GM12892 (cell line): ENCODE measurements around the gene STARD7.

ENCODE experiments used
- DNase-seq: peaks from one replicate; pipeline ENCODE4 v3.0.0; 2011; ENCODE audit not compliant: insufficient read length
- FAIRE-seq: peaks from 2 replicates; lab custom pipeline; 2011; peaks lifted over from hg19 to GRCh38; lab: Jason Lieb, UNC
- POLR2A ChIP-seq: IDR thresholded peaks from 2 replicates; pipeline ENCODE4 v1.6.1; 2011; ENCODE audit warnings: low read depth, low read length, control low read depth
- POLR2AphosphoS5 ChIP-seq: IDR thresholded peaks from 2 replicates; pipeline ENCODE4 v1.6.1; 2011; ENCODE audit warnings: low read depth, low read length, control low read depth
- TAF1 ChIP-seq: IDR thresholded peaks from 2 replicates; pipeline ENCODE4 v1.6.1; 2011; ENCODE audit warnings: low read depth, mild to moderate bottlenecking, control low read depth, low read length, borderline replicate concordance

The STARD7 gene

DNA sequence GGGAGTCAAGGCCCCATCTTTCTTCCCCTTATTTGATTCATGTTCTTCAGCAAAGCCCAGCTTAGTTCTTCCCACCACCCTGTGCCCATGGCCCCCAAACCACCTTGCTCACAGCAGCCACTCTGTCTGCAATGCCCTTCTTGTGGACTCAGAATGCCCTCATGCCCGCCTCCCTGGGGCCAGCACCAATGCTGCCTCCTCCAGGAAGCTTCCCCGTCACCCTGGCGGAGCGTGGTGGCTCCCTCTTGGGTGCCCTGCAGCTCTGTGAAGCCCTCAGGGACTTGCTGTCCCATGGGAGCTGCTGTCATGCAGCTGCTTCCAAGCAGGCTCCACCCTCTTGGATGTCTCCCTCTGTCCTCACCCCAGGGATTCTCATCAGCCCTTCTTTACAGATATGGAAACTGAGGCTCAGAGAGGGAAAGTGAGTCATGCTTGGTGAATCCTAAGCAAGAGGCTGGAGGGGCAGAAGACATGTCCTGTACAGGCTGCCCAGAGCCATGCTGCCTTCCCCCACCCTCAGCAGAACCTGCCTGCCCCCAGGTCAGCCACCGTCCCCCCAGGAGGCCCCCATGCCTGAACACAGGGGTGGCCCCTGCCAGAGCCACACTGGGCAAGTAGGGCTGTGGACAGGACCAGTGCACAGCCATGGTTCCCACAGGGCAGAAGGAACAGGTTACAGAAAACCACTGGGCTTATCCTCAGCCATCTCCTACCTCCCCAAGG lies 51.5 kb downstream of the STARD7 start:
- TF ChIP-seq POLR2A = 0 out of 2 replicates have a peak, but pooled peaks have one; percentile 42
- TF ChIP-seq POLR2AphosphoS5 = no peak
- no peak for TF ChIP-seq TAF1
- no peak for DNase-seq
- no peak for FAIRE-seq

DNA sequence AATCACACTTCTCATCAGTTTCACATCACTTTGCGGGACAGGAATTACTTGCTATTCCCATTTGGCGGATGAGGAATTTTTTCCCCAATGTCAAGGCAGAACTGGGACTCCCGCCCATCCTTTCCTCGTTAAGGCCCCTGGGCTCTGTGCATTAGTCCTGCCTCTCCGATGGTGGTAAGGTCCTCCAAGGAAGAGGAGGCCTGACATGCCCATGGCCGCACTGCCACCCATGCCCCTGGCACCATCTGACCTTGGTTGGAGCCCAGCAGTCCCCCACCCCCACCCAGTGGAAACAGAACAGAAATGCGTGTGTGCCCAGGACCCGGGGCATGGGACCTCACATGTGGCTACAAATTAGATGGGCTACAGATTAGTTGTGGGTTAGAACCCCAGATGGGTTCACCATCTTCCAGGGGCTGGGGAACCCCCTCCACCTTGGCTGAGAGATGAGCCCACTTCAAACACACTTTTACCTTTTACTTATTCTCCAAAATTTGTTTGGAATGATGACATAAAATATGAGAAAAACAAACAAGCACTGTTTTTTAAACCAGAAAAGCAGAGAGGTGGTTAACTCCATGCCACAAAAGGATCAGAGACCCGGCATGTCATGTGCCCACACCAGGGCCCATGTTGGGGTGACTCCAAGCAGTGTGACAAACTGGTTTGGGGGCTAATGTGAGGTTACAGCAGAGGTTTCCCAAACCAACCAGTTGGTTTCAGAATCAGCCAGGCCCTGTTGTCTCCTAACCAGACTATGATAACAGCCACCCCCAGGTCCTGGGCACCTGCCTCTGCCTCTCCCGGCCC lies 52.4 kb downstream of the STARD7 start:
- TF ChIP-seq POLR2AphosphoS5 (no peak), POLR2A (no peak)
- FAIRE-seq (peak; percentile 87), DNase-seq (no peak)

DNA sequence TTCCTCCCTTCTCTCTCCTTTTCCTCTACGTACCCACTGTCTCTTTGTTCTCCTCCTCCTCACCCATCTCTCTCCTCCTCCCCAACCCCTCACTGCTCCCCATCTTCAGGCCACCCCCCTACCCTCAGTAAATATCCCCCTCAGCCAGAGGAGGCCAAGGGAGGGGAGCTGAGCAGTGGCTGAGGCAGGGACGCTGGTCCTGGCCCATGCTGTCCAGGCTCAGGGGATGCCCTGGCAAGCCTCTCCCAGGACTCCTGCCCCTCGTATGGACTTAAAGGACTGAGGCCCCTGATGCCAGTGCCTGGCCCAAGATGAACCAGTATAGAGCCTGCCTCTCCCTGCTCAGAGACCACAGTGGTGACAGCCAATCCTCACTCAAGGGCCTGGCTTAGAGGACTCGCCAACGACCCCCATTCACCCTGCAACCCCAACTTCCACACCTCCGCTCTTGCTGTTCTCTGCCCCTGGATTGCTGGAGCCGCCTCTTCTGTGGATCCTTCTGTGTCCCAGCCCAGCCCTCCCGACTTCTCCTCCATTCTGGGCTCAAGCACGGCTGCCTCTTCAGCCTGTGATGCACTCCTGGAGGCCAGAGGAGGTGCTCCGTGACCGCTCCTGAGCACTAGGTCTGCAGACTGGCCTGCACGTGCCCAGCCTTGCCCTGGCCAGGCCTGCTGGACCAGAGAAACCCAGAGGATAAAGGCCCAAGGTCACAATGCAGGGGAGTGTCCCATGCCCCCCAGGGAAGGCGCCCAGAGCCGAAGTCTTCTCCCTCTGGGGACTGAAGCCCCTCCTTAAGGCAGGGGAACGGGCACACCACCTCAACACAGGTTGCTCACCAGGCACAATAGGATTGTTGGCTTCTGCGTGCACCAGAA lies 53.9 kb downstream of the STARD7 start:
- FAIRE-seq = no peak

DNA sequence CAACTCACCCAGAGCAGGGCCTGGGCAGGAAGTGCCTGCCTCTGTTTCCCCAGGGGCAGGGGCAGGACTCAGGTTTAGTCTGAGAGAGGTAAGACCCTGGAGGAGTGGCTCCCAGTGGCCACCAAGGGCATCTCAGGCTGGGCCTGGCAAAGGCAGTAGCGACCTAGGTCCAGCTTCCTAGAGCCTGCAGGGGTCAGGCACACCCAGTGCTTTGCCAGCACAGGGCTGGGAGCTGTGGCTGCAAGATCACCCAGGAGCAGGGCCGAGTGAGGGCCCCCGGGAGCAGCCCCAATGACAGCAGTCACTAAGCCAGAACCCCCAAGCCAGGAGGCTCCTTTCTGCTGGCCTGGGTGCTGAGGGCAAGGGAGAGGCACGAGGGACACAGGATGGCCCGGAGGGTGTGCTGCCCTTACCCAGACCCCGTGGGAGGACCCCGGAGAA lies 54.6 kb downstream of the STARD7 start:
- FAIRE-seq = no peak
- no peak for DNase-seq
- TF ChIP-seq TAF1 = no peak

More for the DNA sequence above, 53.9 kb downstream of the STARD7 start:
- TF ChIP-seq TAF1 = no peak
- no peak for TF ChIP-seq POLR2AphosphoS5
- TF ChIP-seq POLR2A = no peak
- no peak for DNase-seq

DNA sequence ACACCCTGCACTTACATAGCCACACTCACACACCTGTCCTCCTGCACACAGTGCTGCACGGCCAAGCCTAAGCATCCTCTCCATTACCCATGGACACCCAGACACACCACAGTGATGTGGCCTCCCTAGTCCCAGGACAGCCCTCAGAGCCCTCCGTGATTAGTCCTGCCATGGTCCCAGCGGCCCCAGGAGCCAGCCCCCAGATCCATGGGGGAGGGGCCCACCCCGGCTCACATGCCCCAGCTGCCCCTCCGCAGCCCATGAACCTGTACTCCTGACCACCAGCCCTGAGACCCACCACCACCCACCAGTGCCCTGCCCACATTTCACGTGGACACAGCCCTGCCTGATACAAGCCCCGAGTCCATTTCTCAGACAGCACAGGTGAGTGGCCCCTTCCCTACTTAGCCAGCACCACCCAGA lies 55.3 kb downstream of the STARD7 start:
- no peak for DNase-seq
- no peak for FAIRE-seq
- no peak for TF ChIP-seq TAF1
- no peak for TF ChIP-seq POLR2AphosphoS5
- TF ChIP-seq POLR2A = no peak

GRCh38 chr2:96152304-96153161 lies 56.1 kb downstream of the STARD7 start:
- DNase-seq (no peak), FAIRE-seq (no peak)
- TF ChIP-seq POLR2AphosphoS5 (no peak), POLR2A (no peak), TAF1 (no peak)

- DNase-seq (no peak), FAIRE-seq (no peak)
- TF ChIP-seq POLR2A = no peak
- TF ChIP-seq POLR2AphosphoS5 = no peak
- TF ChIP-seq TAF1 = no peak
Observed at GRCh38 chr2:96151595-96152303, 56.9 kb downstream of the STARD7 start.

- TF ChIP-seq POLR2A (no peak), TAF1 (no peak), POLR2AphosphoS5 (no peak)
- no peak for FAIRE-seq
Observed at GRCh38 chr2:96150791-96151594, 57.6 kb downstream of the STARD7 start.

GRCh38 chr2:96150007-96150640 lies 58.5 kb downstream of the STARD7 start:
- DNase-seq (no peak), FAIRE-seq (no peak)
- no peak for TF ChIP-seq POLR2AphosphoS5
- no peak for TF ChIP-seq POLR2A
- TF ChIP-seq TAF1 = no peak

More at GRCh38 chr2:96150791-96151594, 57.6 kb downstream of the STARD7 start:
- no peak for DNase-seq
